HEK293T (cell line): ENCODE results near the gene DDIT3.

Source experiments
- ARNT ChIP-seq: fragments of 450-650 bp; IDR thresholded peaks from 2 replicates; pipeline ENCODE4 v1.6.1; 2017; ENCODE audit warnings: mild to moderate bottlenecking
- BHLHE40 ChIP-seq: fragments of 450-650 bp; IDR thresholded peaks from 2 replicates; pipeline ENCODE4 v1.6.1; 2016; ENCODE audit warnings: mild to moderate bottlenecking, moderate library complexity, borderline replicate concordance
- ELF4 ChIP-seq: fragments of 450-650 bp; IDR thresholded peaks from 2 replicates; pipeline ENCODE4 v1.6.1; 2017; ENCODE audit warnings: antibody characterized with exemption
- FOXA1 ChIP-seq: fragments of 450-650 bp; IDR thresholded peaks from 2 replicates; pipeline ENCODE4 v1.6.1; 2016; ENCODE audit warnings: mild to moderate bottlenecking
- FOXK2 ChIP-seq: fragments of 450-650 bp; IDR thresholded peaks from 2 replicates; pipeline ENCODE4 v1.6.1; 2016; ENCODE audit warnings: mild to moderate bottlenecking
- FOXM1 ChIP-seq: fragments of 450-650 bp; IDR thresholded peaks from 2 replicates; pipeline ENCODE4 v1.6.1; 2017; ENCODE audit warnings: mild to moderate bottlenecking, borderline replicate concordance
- HDGF ChIP-seq: fragments of 450-650 bp; IDR thresholded peaks from 2 replicates; pipeline ENCODE4 v1.6.1; 2017; ENCODE audit warnings: antibody characterized with exemption, borderline replicate concordance
- L3MBTL2 ChIP-seq: fragments of 450-650 bp; conservative IDR thresholded peaks from 2 replicates; pipeline ENCODE4 v1.6.1; 2016; ENCODE audit warnings: mild to moderate bottlenecking
- NFRKB ChIP-seq: fragments of 450-650 bp; IDR thresholded peaks from 2 replicates; pipeline ENCODE4 v1.6.1; 2016; ENCODE audit warnings: mild to moderate bottlenecking, moderate library complexity
- SP1 ChIP-seq: fragments of 450-650 bp; IDR thresholded peaks from 2 replicates; pipeline ENCODE4 v1.6.1; 2017
- SUZ12 ChIP-seq: fragments of 450-650 bp; IDR thresholded peaks from 2 replicates; pipeline ENCODE4 v1.6.1; 2016; ENCODE audit warnings: mild to moderate bottlenecking
- TARDBP ChIP-seq: fragments of 450-650 bp; IDR thresholded peaks from 2 replicates; pipeline ENCODE4 v1.6.1; 2016
- ZNF384 ChIP-seq: fragments of 450-650 bp; IDR thresholded peaks from 2 replicates; pipeline ENCODE4 v1.6.1; 2016
- TF ChIP-seq, protein P1 (sequence below): fragments of 450-650 bp; IDR thresholded peaks from 2 replicates; pipeline ENCODE4 v1.6.1; 2016

DNA sequence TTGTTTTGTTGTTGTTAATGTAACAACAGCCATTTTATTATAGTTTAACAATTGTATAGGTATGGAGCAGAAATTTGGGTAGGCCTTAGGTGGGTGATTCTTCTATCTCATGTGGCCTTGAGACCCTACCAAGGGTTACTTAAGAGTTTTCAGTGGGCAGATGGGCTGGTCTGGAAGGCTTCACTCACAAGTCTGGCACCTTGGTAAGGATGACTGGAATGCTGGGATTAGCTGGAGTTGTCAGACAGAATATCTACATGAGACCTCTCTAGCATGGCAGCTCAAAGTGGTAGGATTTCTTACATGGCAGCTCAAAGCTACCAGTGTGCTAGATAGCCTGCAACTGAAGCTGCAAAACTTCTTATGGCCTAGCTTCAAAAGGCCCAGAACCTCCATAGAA, 34.6 kb downstream of the DDIT3 start:
- TF ChIP-seq FOXA1 (no peak), TARDBP (no peak), BHLHE40 (no peak), L3MBTL2 (no peak), HDGF (no peak), SUZ12 (no peak), FOXK2 (no peak), ZNF384 (no peak), ELF4 (no peak), SP1 (no peak), NFRKB (no peak), FOXM1 (no peak), ARNT (no peak)
- TF ChIP-seq, protein P1, sequence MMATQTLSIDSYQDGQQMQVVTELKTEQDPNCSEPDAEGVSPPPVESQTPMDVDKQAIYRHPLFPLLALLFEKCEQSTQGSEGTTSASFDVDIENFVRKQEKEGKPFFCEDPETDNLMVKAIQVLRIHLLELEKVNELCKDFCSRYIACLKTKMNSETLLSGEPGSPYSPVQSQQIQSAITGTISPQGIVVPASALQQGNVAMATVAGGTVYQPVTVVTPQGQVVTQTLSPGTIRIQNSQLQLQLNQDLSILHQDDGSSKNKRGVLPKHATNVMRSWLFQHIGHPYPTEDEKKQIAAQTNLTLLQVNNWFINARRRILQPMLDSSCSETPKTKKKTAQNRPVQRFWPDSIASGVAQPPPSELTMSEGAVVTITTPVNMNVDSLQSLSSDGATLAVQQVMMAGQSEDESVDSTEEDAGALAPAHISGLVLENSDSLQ: no peak
